Endothelial cell of umbilical vein (primary cell): Measurements from ENCODE around the gene INO80C. TPM values are rescaled to one million over a fixed set of nuclear protein-coding genes. Genes with fewer than 3 reads are reported as not detected.

Experiments used
- BruUV-seq: library from RNA; stranded (reverse); fragments of 400-500 nt; replicated peaks from 2 replicates; lab custom pipeline; 2021; lab: Mats Ljungman, UMichigan
- CTCF ChIA-PET: fragments of 300-600, 350-600 bp; sonication (Branson Sonifier 250); formaldehyde crosslinking; loops from one replicate; lab custom pipeline; 2021; ENCODE audit warnings: antibody characterized with exemption, inconsistent platforms; lab: Charles Lee
- POLR2A ChIA-PET: fragments of 300-600, 350-600 bp; sonication (Branson Sonifier 250); formaldehyde crosslinking; loops from one replicate; lab custom pipeline; 2021; ENCODE audit warnings: antibody characterized with exemption, inconsistent platforms; lab: Charles Lee
- DNase-seq: peaks from one replicate; pipeline ENCODE4 v3.0.0-alpha.2; 2011; ENCODE audit warnings: low read depth, low spot score
- FAIRE-seq: peaks from 2 replicates; lab custom pipeline; 2011; peaks lifted over from hg19 to GRCh38; lab: Jason Lieb, UNC
- H2AFZ ChIP-seq: 2 replicates; pipeline ENCODE4 v1.6.0; 2012; ENCODE audit warnings: low read depth, low read length, control low read depth, inconsistent platforms
- H3K27ac ChIP-seq: 2 replicates; pipeline ENCODE4 v1.5.1; 2011; ENCODE audit warnings: low read depth, mild to moderate bottlenecking, control low read depth, low read length, moderate library complexity; ENCODE audit not compliant: insufficient read depth
- H3K27me3 ChIP-seq, 2 experiments: 2 replicates each; pipeline versions ENCODE4 v1.6.0 to v1.6.1; 2011; ENCODE audit warnings: low read length in 2 of 2, mixed read lengths in 1 of 2; ENCODE audit not compliant: control insufficient read depth in 2 of 2, insufficient read depth in 2 of 2
- H3K36me3 ChIP-seq, 2 experiments: 2 replicates in 1 of 2; 3 replicates in 1 of 2; pipeline ENCODE4 v1.5.1; 2011; ENCODE audit warnings: low read length in 2 of 2, mild to moderate bottlenecking in 1 of 2, moderate library complexity in 1 of 2; ENCODE audit not compliant: control insufficient read depth in 2 of 2, insufficient read depth in 2 of 2; ENCODE audit errors: extremely low read depth in 1 of 2
- H3K4me1 ChIP-seq: 3 replicates; pipeline ENCODE4 v1.5.1; 2011; ENCODE audit warnings: mild to moderate bottlenecking, low read length; ENCODE audit not compliant: control insufficient read depth, insufficient read depth; ENCODE audit errors: extremely low read depth
- H3K4me2 ChIP-seq: 2 replicates; pipeline ENCODE4 v1.6.1; 2011; ENCODE audit warnings: low read length, control low read depth, mixed read lengths; ENCODE audit not compliant: insufficient read depth
- H3K4me3 ChIP-seq, 3 experiments: fragments of 200-600 bp in 1 of 3; sonication (generic), shearing (Covaris generic) in 1 of 3; replicated peaks in 1 of 3; 2 replicates each; pipeline ENCODE4 v1.5.1; 2011 to 2016; ENCODE audit warnings: control low read depth in 3 of 3, low read length in 3 of 3, mild to moderate bottlenecking in 2 of 3, inconsistent platforms in 1 of 3, low read depth in 1 of 3, moderate library complexity in 1 of 3; ENCODE audit not compliant: insufficient read depth in 1 of 3
- H3K79me2 ChIP-seq: 2 replicates; pipeline ENCODE4 v1.6.0; 2012; ENCODE audit warnings: low read length, inconsistent platforms; ENCODE audit not compliant: control insufficient read depth, insufficient read depth
- H3K9ac ChIP-seq: replicated peaks from 2 replicates; pipeline ENCODE3; 2011; ENCODE audit warnings: low read length, control low read depth; ENCODE audit not compliant: insufficient read depth; ENCODE audit errors: extremely low read depth
- H3K9me1 ChIP-seq: replicated peaks from 3 replicates; pipeline ENCODE4 v1.6.0; 2011; ENCODE audit warnings: mild to moderate bottlenecking, low read length; ENCODE audit not compliant: control insufficient read depth, insufficient read depth; ENCODE audit errors: extremely low read depth
- H3K9me3 ChIP-seq: replicated peaks from 2 replicates; pipeline ENCODE4 v1.5.1; 2012; ENCODE audit warnings: low read length, inconsistent platforms; ENCODE audit not compliant: control insufficient read depth, insufficient read depth
- H4K20me1 ChIP-seq: replicated peaks from 2 replicates; pipeline ENCODE3; 2011; ENCODE audit warnings: mild to moderate bottlenecking, low read length; ENCODE audit not compliant: control insufficient read depth, insufficient read depth; ENCODE audit errors: extremely low read depth
- CTCF ChIP-seq, 2 donors: IDR thresholded peaks; 1 replicate in 1 of 2; 2 replicates in 1 of 2; pipeline ENCODE4 v1.5.1; 2011; ENCODE audit warnings: low read length in 2 of 2, mild to moderate bottlenecking in 2 of 2, moderate library complexity in 2 of 2, control low read depth in 1 of 2, inconsistent platforms in 1 of 2, low read depth in 1 of 2; ENCODE audit not compliant: insufficient read depth in 1 of 2; ENCODE audit errors: extremely low read depth in 1 of 2
- EZH2 ChIP-seq: IDR thresholded peaks from 2 replicates; pipeline ENCODE4 v1.6.1; 2012; ENCODE audit warnings: borderline replicate concordance, low read depth, mild to moderate bottlenecking, moderate library complexity, low read length, inconsistent platforms; ENCODE audit not compliant: severe bottlenecking
- FOS ChIP-seq: IDR thresholded peaks from 2 replicates; pipeline ENCODE4 v1.6.1; 2011; ENCODE audit warnings: mild to moderate bottlenecking, low read length, moderate library complexity, borderline replicate concordance; ENCODE audit not compliant: insufficient read depth
- GATA2 ChIP-seq: IDR thresholded peaks from 2 replicates; pipeline ENCODE4 v1.7.0; 2011; ENCODE audit warnings: low read depth, mild to moderate bottlenecking, moderate library complexity, mixed read lengths, low read length; ENCODE audit not compliant: insufficient read length, insufficient read depth
- JUN ChIP-seq: IDR thresholded peaks from 2 replicates; pipeline ENCODE4 v1.6.1; 2011; ENCODE audit warnings: borderline replicate concordance, low read depth; ENCODE audit not compliant: insufficient read length, insufficient read depth
- MAX ChIP-seq: IDR thresholded peaks from 2 replicates; pipeline ENCODE4 v1.6.1; 2011; ENCODE audit not compliant: insufficient read depth, insufficient read length
- MYC ChIP-seq: IDR thresholded peaks from one replicate; pipeline ENCODE4 v1.6.1; 2011; ENCODE audit warnings: mild to moderate bottlenecking, low read depth, low read length
- POLR2A ChIP-seq: IDR thresholded peaks from 2 replicates; pipeline ENCODE4 v1.6.1; 2012; ENCODE audit warnings: low read depth, mild to moderate bottlenecking, control low read depth, low read length
- POLR2AphosphoS5 ChIP-seq: IDR thresholded peaks from 2 replicates; pipeline ENCODE4 v1.6.1; 2012; ENCODE audit warnings: low read depth, mild to moderate bottlenecking, control low read depth, low read length, moderate library complexity; ENCODE audit not compliant: insufficient read depth
- dilution Hi-C: fragments of 300-500 bp; cut with MboI; formaldehyde crosslinking; loops from one replicate; pipeline ENCODE4 v1.15.0; 2019; ENCODE audit warnings: low sequenced_read_pairs; ENCODE audit not compliant: extremely low pct_ligation_motif_present
- intact Hi-C: fragments of 100-400 bp; cut with micrococcal nuclease; formaldehyde crosslinking; loops from one replicate; pipeline ENCODE4 v1.10.0; 2022
- polyA plus RNA-seq, 4 experiments: library from polyadenylated mRNA; depleted of rRNA in 3 of 4; stranded (reverse) in 3 of 4; unstranded in 1 of 4; fragments of >200 nt; gene quantifications; 2 replicates each; pipeline versions ENCODE4 v1.2.1 to v1.2.3, GENCODE V29; 2011 to 2012; ENCODE audit warnings: missing spikeins in 1 of 4
- total RNA-seq: library from RNA; stranded (reverse); gene quantifications from 2 replicates; pipeline ENCODE4 v1.2.3, GENCODE V29; 2021

INO80C gene
- total and polyA plus RNA-seq, 2 donors (not counting 3 experiments of a cell fraction or from before 2014, with no cell fraction given) = 43.4 to 56.0 TPM

GRCh38 chr18:35508030-35508429, 10.3 kb upstream of the INO80C start:
- TF ChIP-seq CTCF (IDR thresholded peaks at IDR 0.05; ENCODE audit: extremely low read depth in 1 of 2, insufficient read depth in 1 of 2, low read depth in 1 of 2, low read length in 2 of 2) = no peak
- no peak for TF ChIP-seq MAX
- no peak for TF ChIP-seq POLR2A
- TF ChIP-seq MYC = no peak
- no peak for TF ChIP-seq EZH2
- no peak for TF ChIP-seq FOS
- no peak for TF ChIP-seq POLR2AphosphoS5
- no peak for TF ChIP-seq JUN
- no peak for TF ChIP-seq GATA2
- ChIA-PET CTCF (no interaction called here), POLR2A (no interaction called here)
- H3K9me1 ChIP-seq = no peaks in the 10 kb centered on the region
- no peak overlapping the region for H2AFZ ChIP-seq
- no peak overlapping the region for H3K4me3 ChIP-seq
- H3K79me2 ChIP-seq = no peaks in the 10 kb centered on the region
- FAIRE-seq (no peak), DNase-seq (no peak)
- no TSS peak for BruUV-seq
- H4K20me1 ChIP-seq = no peaks in the 10 kb centered on the region
- intact Hi-C loops (no loop called here), dilution Hi-C loops (no loop called here)
- no peaks in the 10 kb centered on the region for H3K9me3 ChIP-seq
- H3K9ac ChIP-seq = no peak overlapping the region
- H3K27ac ChIP-seq = no peak overlapping the region
- no peaks in the 10 kb centered on the region for H3K4me1 ChIP-seq
- H3K36me3 ChIP-seq = no peaks in the 10 kb centered on the region
- no peak overlapping the region for H3K4me2 ChIP-seq
- H3K27me3 ChIP-seq = no peaks in the 10 kb centered on the region
